Duodenal mucosa (tissue), 2 donors: ENCODE results near the gene PRRX2.
"Not testable (repeated sequence)": the region's sequence is repeated elsewhere in the genome, so short reads cannot be mapped to it uniquely, and the experiment has no call there.

Experiments used
- H3K27ac ChIP-seq: one replicate; pipeline ENCODE4 v1.7.0; 2013; ENCODE audit warnings: low read depth, low read length
- H3K27me3 ChIP-seq, 2 donors: one replicate each; pipeline ENCODE4 v1.7.0; 2013; ENCODE audit warnings: low read length in 2 of 2, control low read depth in 1 of 2; ENCODE audit not compliant: insufficient read depth in 2 of 2, control insufficient read depth in 1 of 2
- H3K36me3 ChIP-seq, 2 donors: one replicate each; pipeline ENCODE4 v1.7.0; 2013; ENCODE audit warnings: low read length in 2 of 2, control low read depth in 1 of 2; ENCODE audit not compliant: insufficient read depth in 2 of 2, control insufficient read depth in 1 of 2
- H3K4me1 ChIP-seq, 2 donors: one replicate each; pipeline ENCODE4 v1.7.0; 2013; ENCODE audit warnings: low read length in 2 of 2, control low read depth in 1 of 2; ENCODE audit not compliant: insufficient read depth in 2 of 2, control insufficient read depth in 1 of 2
- H3K4me3 ChIP-seq, 2 donors: one replicate each; pipeline ENCODE4 v1.7.0; 2013; ENCODE audit warnings: low read length in 2 of 2, low read depth in 1 of 2
- H3K9ac ChIP-seq, 2 donors: one replicate each; pipeline ENCODE4 v1.7.0; 2013; ENCODE audit warnings: low read length in 2 of 2, low read depth in 1 of 2
- H3K9me3 ChIP-seq, 2 donors: one replicate each; pipeline ENCODE4 v1.7.0; 2013; ENCODE audit warnings: low read length in 2 of 2, control low read depth in 1 of 2; ENCODE audit not compliant: control insufficient read depth in 1 of 2

PRRX2 gene

DNA sequence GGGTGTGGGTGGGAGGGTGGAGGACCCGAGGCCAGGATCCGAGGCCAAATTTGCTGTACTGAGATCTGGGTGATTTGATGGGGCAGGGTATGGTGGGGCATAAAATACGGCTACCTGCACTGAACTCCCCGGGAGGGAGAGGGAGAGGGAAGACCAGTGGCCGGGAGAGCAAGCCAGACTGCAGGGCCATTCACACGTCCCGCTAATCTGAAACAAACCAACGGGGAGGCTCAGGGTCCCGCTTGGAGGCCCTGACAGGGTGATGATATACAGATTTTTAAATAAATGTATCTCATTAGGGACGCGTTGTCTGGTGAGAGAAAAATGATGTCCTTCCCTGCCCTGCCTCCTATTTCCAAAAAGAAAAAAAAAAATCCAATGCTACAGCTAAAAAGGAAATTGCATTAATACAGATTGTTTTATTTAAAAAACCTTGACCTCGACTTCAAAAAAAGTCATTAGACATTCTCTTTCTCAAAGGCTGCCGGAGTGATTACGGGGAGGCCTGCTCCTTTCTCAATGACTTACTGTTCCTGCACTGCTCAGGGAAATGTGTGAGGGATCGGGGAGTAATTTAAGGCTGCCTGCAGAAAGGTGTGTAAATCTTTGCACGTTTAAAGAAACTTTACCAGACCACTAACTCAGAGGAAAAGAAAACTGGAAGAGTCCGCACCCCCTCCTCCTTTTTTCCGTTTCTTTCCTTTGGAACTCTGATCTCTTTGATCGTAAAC is 11.5 kb upstream of the PRRX2 start:
- no peaks in the 10 kb centered on the region for H3K36me3 ChIP-seq
- H3K27ac ChIP-seq, result no peak overlapping the region
- no peak overlapping the region for H3K4me3 ChIP-seq
- peaks cover 8 to 11% of the 10 kb centered on the region in 2 donors for H3K4me1 ChIP-seq
- no peaks in the 10 kb centered on the region for H3K9me3 ChIP-seq
- H3K9ac ChIP-seq, result no peak overlapping the region
- H3K27me3 ChIP-seq, result no peaks in the 10 kb centered on the region

- Histone ChIP-seq H3K9me3 (no peaks in the 10 kb centered on the region), H3K4me1 (peaks cover 8 to 11% of the 10 kb centered on the region in 2 donors), H3K27ac (no peak overlapping the region), H3K4me3 (no peak overlapping the region), H3K27me3 (no peaks in the 10 kb centered on the region), H3K36me3 (no peaks in the 10 kb centered on the region), H3K9ac (no peak overlapping the region)
Observed at GRCh38 chr9:129654554-129655040, 10.8 kb upstream of the PRRX2 start.

- H3K27me3 ChIP-seq, result no peaks in the 10 kb centered on the region
- H3K36me3 ChIP-seq, result no peaks in the 10 kb centered on the region
- no peak overlapping the region for H3K9ac ChIP-seq
- H3K9me3 ChIP-seq, result no peaks in the 10 kb centered on the region
- H3K4me3 ChIP-seq, result no peak overlapping the region
- peaks cover 8 to 11% of the 10 kb centered on the region in 2 donors for H3K4me1 ChIP-seq
- H3K27ac ChIP-seq, result no peak overlapping the region
Observed at GRCh38 chr9:129655154-129655553, 10.3 kb upstream of the PRRX2 start.

- Histone ChIP-seq H3K36me3 (no peaks in the 10 kb centered on the region), H3K4me3 (no peak overlapping the region), H3K27ac (no peak overlapping the region)
Observed at GRCh38 chr9:129655696-129656095, 9.8 kb upstream of the PRRX2 start.

DNA sequence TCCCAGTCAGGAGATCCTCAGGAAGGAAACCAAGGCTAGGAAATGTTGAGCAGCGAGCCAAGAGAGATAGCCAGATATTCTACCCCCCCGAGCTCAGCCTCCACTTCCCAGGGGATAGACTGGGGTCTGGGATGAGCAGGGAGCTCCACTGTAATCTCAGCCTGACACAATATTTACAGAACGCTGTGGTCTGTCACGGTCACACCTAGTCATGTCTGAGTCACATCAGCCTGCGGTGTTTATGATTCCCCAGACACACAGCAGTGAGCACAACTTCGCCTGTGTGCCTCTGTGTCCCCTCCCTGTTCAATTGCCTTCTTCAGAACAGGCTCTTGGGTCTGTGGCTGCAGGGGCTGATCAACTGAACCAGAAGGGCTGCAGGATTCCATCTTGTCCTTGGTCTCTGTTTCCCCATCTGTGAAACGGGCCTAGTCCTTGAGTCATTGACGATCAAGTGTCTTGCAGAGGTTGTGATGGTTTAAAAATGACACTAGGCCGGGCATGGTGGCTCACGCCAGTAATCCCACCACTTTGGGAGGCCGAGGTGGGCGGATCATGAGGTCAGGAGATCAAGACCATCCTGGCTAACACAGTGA is 8.6 kb upstream of the PRRX2 start:
- Histone ChIP-seq H3K36me3 (no peaks in the 10 kb centered on the region), H3K9me3 (no peaks in the 10 kb centered on the region), H3K4me1 (peaks cover 8 to 11% of the 10 kb centered on the region in 2 donors), H3K27me3 (peaks cover 0 to 3% of the 10 kb centered on the region in 2 donors), H3K4me3 (no peak overlapping the region), H3K27ac (no peak overlapping the region), H3K9ac (no peak overlapping the region)

More at GRCh38 chr9:129655696-129656095, 9.8 kb upstream of the PRRX2 start:
- no peak overlapping the region for H3K9ac ChIP-seq
- peaks cover 8 to 11% of the 10 kb centered on the region in 2 donors for H3K4me1 ChIP-seq
- no peaks in the 10 kb centered on the region for H3K27me3 ChIP-seq
- no peaks in the 10 kb centered on the region for H3K9me3 ChIP-seq

DNA sequence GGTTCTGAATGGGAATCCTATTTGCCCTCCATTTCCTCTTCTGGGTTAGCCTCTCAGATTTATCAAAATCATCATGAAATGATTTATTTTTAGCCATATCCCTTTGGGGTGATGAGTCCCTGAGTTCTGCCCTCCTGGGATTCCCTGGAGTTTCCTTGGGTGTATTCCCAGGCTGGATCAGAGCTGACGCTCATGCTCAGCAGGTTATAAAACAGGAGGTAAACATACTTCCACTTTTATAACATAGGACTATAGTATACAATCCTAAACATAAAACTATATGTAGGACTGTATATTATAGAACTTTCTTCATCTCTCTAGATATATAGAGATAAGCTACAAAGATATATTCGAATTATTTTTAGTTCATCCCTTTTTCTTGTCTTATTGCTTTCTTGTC is 4.4 kb upstream of the PRRX2 start:
- Histone ChIP-seq H3K4me1 (no peaks in the 10 kb centered on the region), H3K4me3 (no peak overlapping the region), H3K9ac (no peak overlapping the region), H3K36me3 (no peaks in the 10 kb centered on the region), H3K27ac (no peak overlapping the region), H3K9me3 (no peaks in the 10 kb centered on the region), H3K27me3 (peaks cover 3 to 4% of the 10 kb centered on the region in 2 donors)

DNA sequence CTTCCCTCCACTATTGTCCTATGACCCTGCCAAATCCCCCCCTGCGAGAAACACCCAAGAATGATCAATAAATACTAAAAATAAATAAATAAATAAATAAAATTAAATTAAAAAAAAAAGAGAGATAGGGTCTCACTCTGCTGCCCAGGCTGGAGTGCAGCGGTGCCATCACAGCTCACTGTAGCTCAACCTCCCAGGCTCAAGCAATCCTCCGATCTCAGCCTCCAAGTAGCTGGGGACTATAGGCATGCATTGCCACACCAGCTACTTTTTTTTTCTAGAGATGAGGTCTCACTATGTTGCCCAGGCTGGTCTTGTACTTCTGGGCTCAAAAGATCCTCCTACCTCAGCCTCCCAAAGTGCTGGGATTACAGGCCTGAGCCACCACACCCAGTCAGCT is 3.2 kb upstream of the PRRX2 start:
- H3K9me3 ChIP-seq, H3K9ac ChIP-seq, H3K4me3 ChIP-seq, H3K36me3 ChIP-seq, H3K4me1 ChIP-seq, H3K27me3 ChIP-seq, H3K27ac ChIP-seq: not testable (repeated sequence)

- Histone ChIP-seq H3K9me3 (no peaks in the 10 kb centered on the region), H3K9ac (no peak overlapping the region), H3K27ac (no peak overlapping the region), H3K27me3 (peaks cover 11 to 14% of the 10 kb centered on the region in 2 donors), H3K36me3 (no peaks in the 10 kb centered on the region), H3K4me1 (no peaks in the 10 kb centered on the region), H3K4me3 (peak overlapping the region; percentile 15 to 16)
Observed at GRCh38 chr9:129664746-129665388, 580 bp upstream of the PRRX2 start.

- no peaks in the 10 kb centered on the region for H3K4me1 ChIP-seq
- no peak overlapping the region for H3K27ac ChIP-seq
- peaks cover 11 to 14% of the 10 kb centered on the region in 2 donors for H3K27me3 ChIP-seq
- no peaks in the 10 kb centered on the region for H3K9me3 ChIP-seq
- no peak overlapping the region for H3K9ac ChIP-seq
- H3K36me3 ChIP-seq, result no peaks in the 10 kb centered on the region
- H3K4me3 ChIP-seq, result no peak overlapping the region
Observed at GRCh38 chr9:129665814-129666520, 520 bp downstream of the PRRX2 start.

DNA sequence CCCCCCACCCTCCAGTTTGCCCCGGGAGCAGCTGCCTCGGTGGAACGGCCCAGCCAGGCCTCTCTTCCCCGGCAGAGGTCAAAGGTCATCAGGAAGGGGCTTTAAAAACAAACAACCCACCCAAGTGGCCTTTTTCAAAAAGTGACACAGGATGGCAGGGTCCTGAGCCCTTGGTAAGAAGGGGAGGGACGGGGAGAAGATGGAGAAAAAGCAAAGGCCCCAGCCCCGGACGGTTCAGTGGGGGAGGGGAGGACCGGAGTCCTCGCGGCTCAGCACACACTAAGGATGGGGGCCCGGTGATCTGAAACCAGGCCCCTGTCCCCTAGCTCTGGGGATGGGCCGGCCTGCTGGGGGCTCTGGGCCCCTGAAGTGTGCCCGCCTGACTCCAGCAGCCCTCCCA is 1.1 kb downstream of the PRRX2 start:
- Histone ChIP-seq H3K4me1 (no peaks in the 10 kb centered on the region), H3K9me3 (no peaks in the 10 kb centered on the region), H3K9ac (no peak overlapping the region), H3K27ac (no peak overlapping the region), H3K4me3 (no peak overlapping the region), H3K36me3 (no peaks in the 10 kb centered on the region), H3K27me3 (peaks cover 11% of the 10 kb centered on the region in 2 donors)
